HG03045 (cell line): ENCODE results near the gene EFEMP2.

Experiments
- ATAC-seq: cut with Tn5 transposase; IDR thresholded peaks from one replicate; pipeline ENCODE4 v1.9.1; 2021; ENCODE audit warnings: mild to moderate bottlenecking, moderate library complexity; ENCODE audit not compliant: unreplicated experiment

EFEMP2 gene

GRCh38 chr11:65867284-65868071 is 5.1 kb downstream of the EFEMP2 start:
- ATAC-seq = no peak

- no peak for ATAC-seq
Measured at GRCh38 chr11:65866509-65867283, 5.9 kb downstream of the EFEMP2 start.

- no peak for ATAC-seq
Measured at GRCh38 chr11:65865550-65866172, 6.9 kb downstream of the EFEMP2 start.

- ATAC-seq = no peak
Measured at GRCh38 chr11:65864706-65865471, 7.7 kb downstream of the EFEMP2 start.

- no peak for ATAC-seq
Measured at GRCh38 chr11:65863889-65864705, 8.5 kb downstream of the EFEMP2 start.

GRCh38 chr11:65862941-65863888 is 9.4 kb downstream of the EFEMP2 start:
- no peak for ATAC-seq

- no peak for ATAC-seq
Measured at GRCh38 chr11:65862191-65862735, 10.3 kb downstream of the EFEMP2 start.

- ATAC-seq = no peak
Measured at GRCh38 chr11:65861533-65862183, 10.9 kb downstream of the EFEMP2 start.

- no peak for ATAC-seq
Measured at GRCh38 chr11:65861165-65861505, 11.5 kb downstream of the EFEMP2 start.

- ATAC-seq = no peak
Measured at GRCh38 chr11:65860278-65861164, 12.1 kb downstream of the EFEMP2 start, which contains the start of gene MUS81. Gene MUS81, plus strand, starts transcription at chr11:65860433. Its CDS starts 321 bp downstream, at chr11:65860754.

- no peak for ATAC-seq
Measured at GRCh38 chr11:65859812-65860277, 12.8 kb downstream of the EFEMP2 start.

- ATAC-seq = peak; percentile 48
Measured at GRCh38 chr11:65859095-65859811, 13.3 kb downstream of the EFEMP2 start.

- ATAC-seq = no peak
Measured at GRCh38 chr11:65858681-65859087, 13.9 kb downstream of the EFEMP2 start.

- peak; percentile 44 for ATAC-seq
Measured at GRCh38 chr11:65857853-65858680, 14.5 kb downstream of the EFEMP2 start, which contains the start of gene CFL1. Gene CFL1, minus strand, starts transcription at chr11:65858180. Its CDS starts 81 bp downstream, at chr11:65858099.

- ATAC-seq = peak; percentile 11
Measured at GRCh38 chr11:65857500-65857852, 15.1 kb downstream of the EFEMP2 start.
